T-helper 2 cell treated with Interferon-gamma antibody and Interleukin-4, amounts not matched to agents 100 ng/mL and 5 ng/mL, for 36 hours (primary cell): Measurements from ENCODE around the gene TRIM69. TPM values are rescaled to one million over a fixed set of nuclear protein-coding genes. Genes with fewer than 3 reads are reported as not detected.

ENCODE experiments used
- intact Hi-C: fragments of 100-400 bp; cut with micrococcal nuclease; formaldehyde crosslinking; loops from one replicate; pipeline ENCODE4 v1.15.1; 2023
- total RNA-seq: library from RNA; stranded (reverse); gene quantifications from 2 replicates; pipeline ENCODE4 v1.2.3, GENCODE V29; 2022

The TRIM69 gene
- total RNA-seq, 1 donor from 2014 or later: 55.7 TPM

- intact Hi-C loops: no loop called here
Measured at GRCh38 chr15:44715797-44716334, 20.5 kb upstream of the TRIM69 start.

- intact Hi-C loops: no loop called here
Measured at GRCh38 chr15:44716983-44717602, 19.2 kb upstream of the TRIM69 start.

- intact Hi-C loops: loop anchor here (2.0 kb wide), 1 partner anchor 18 kb away; the partner anchor contains the start of gene TRIM69
Measured at GRCh38 chr15:44718180-44718926, 18.0 kb upstream of the TRIM69 start.

GRCh38 chr15:44718927-44719292 is 17.4 kb upstream of the TRIM69 start:
- intact Hi-C loops: loop anchor here (1.0 to 2.0 kb wide), 2 partner anchors 9 to 18 kb away; partner anchors contain the start of gene TRIM69

GRCh38 chr15:44719293-44719999 is 16.9 kb upstream of the TRIM69 start:
- intact Hi-C loops: loop anchor here (1.0 to 2.0 kb wide), 2 partner anchors 9 to 17 kb away; partner anchors contain the start of gene TRIM69

GRCh38 chr15:44720000-44720435 is 16.3 kb upstream of the TRIM69 start:
- intact Hi-C loops: loop anchor here (1.0 to 10.0 kb wide), 5 partner anchors 8 to 895 kb away; partner anchors contain the start of genes CTDSPL2, MFAP1, TRIM69 and WDR76

GRCh38 chr15:44720460-44721176 is 15.7 kb upstream of the TRIM69 start:
- intact Hi-C loops: loop anchor here (10.0 kb wide), 3 partner anchors 296 to 896 kb away; partner anchors contain the start of genes CTDSPL2, MFAP1 and WDR76

GRCh38 chr15:44722011-44722410 is 14.3 kb upstream of the TRIM69 start:
- intact Hi-C loops: loop anchor here (10.0 kb wide), 3 partner anchors 297 to 897 kb away; partner anchors contain the start of genes CTDSPL2, MFAP1 and WDR76

GRCh38 chr15:44726136-44726535 is 10.2 kb upstream of the TRIM69 start:
- intact Hi-C loops: loop anchor here (1.0 to 10.0 kb wide), 5 partner anchors 15 to 901 kb away; partner anchors contain the start of genes B2M, CTDSPL2, EIF3J and MFAP1

- intact Hi-C loops: loop anchor here (1.0 to 10.0 kb wide), 5 partner anchors 16 to 902 kb away; partner anchors contain the start of genes B2M, CTDSPL2, EIF3J and MFAP1
Measured at GRCh38 chr15:44726568-44727484, 9.5 kb upstream of the TRIM69 start.

GRCh38 chr15:44727485-44728231 is 8.7 kb upstream of the TRIM69 start:
- intact Hi-C loops: loop anchor here (1.0 to 10.0 kb wide), 6 partner anchors 8 to 903 kb away; partner anchors contain the start of genes CTDSPL2, EIF3J, MFAP1 and SPG11

GRCh38 chr15:44728232-44728575 is 8.1 kb upstream of the TRIM69 start:
- intact Hi-C loops: loop anchor here (1.0 to 10.0 kb wide), 6 partner anchors 9 to 903 kb away; partner anchors contain the start of genes CTDSPL2, EIF3J, MFAP1 and SPG11

GRCh38 chr15:44728576-44729407 is 7.5 kb upstream of the TRIM69 start:
- intact Hi-C loops: loop anchor here (1.0 to 10.0 kb wide), 6 partner anchors 9 to 904 kb away; partner anchors contain the start of genes CTDSPL2, EIF3J, MFAP1 and SPG11

- intact Hi-C loops: loop anchor here (5.0 to 10.0 kb wide), 4 partner anchors 192 to 905 kb away; partner anchors contain the start of genes CTDSPL2, EIF3J, MFAP1 and WDR76
Measured at GRCh38 chr15:44729408-44730127, 6.8 kb upstream of the TRIM69 start.

GRCh38 chr15:44734839-44735481 is 1.4 kb upstream of the TRIM69 start:
- intact Hi-C loops: loop anchor here (5.0 kb wide), 1 partner anchor 138 kb away; no protein-coding TSS in a partner anchor
